Activated CD8-positive, alpha-beta memory T cell treated with anti-CD3 and anti-CD28 coated beads, Interleukin-2, amount 50 U/mL, for 24 hours (primary cell): ENCODE data around the gene NHERF2.

Source experiments
- DNase-seq: peaks from one replicate; pipeline ENCODE4 v3.0.0-alpha.2; 2020; ENCODE audit errors: extremely low read depth

The NHERF2 gene

DNA sequence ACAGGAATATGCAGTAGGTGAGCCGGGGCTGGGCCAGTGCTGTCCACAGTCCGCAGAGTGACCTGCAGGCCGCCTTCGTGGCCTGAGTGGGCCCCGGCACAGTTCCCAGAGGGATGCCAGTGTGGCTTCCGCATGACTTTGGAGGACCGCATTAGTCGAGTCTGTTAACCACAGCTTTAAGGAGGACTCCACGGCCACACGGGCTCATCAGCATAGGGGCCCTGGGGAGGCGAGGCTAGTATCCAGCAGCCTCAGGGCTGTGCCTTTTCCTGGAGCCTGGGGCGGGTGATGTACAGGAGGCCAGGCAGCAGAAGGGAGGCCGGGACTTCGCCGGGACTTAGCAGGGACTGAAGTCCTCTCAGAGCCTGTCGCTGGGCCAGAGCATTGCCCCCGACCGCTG, 34.3 kb downstream of the NHERF2 start:
- no peak for DNase-seq

DNA sequence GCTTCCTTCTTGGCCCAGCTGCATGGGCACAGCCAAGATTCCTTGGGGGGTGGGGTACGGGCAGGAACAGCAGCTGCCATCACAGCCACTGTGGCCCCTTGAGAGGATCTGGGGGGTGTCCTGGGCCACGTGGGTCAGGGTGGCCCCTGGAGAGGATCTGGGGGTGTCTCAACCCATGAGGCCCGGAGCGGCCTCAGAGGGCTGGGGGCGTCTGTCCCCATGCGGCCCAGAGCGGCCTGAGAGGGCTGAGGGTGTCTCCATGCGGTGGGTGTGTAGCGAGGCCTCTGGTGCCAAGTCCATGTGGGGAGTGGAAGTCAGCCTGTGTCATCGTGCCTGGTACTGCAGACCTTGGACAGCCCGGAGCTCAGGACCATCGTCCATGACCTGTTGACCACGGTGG, 34.8 kb downstream of the NHERF2 start:
- DNase-seq = no peak

DNA sequence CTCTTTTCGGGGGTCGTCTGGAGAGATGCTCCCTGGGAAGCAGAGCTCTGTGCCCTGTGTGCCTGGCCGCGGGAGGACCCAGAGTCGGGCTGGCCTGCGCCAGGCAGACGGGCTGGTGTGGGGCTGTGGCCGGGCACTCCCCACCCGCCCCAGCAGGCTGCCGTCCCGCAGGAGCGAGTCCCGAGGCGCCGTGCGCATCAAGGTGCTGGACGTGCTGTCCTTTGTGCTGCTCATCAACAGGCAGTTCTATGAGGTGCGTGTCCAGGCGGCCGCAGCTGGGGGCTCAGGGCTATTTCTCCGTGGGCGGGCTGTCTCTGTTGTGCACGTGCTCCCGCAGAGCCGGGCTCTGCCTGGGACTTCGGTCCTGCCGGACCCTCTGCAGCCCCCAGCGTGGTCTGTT, 36.1 kb downstream of the NHERF2 start:
- DNase-seq = no peak

DNA sequence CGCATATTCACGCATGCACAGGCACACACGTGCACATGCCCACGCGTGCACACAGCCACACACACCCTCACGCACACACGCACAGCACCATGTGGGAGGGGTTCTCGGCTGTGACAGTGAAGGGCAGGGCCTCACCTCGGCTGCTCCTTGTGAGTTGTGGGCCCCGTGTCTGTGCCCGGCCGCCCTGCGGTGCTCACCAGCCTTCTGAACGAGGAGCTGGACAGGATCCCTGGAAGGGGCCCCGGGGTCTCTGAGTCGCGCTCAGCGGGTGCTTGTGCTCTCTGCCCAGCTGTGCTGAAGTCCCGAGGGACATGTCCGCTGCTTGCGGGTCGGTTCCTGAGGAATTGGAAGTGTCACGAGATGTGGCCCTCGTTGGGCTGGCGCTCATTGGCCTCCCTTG, 37.2 kb downstream of the NHERF2 start:
- no peak for DNase-seq

DNA sequence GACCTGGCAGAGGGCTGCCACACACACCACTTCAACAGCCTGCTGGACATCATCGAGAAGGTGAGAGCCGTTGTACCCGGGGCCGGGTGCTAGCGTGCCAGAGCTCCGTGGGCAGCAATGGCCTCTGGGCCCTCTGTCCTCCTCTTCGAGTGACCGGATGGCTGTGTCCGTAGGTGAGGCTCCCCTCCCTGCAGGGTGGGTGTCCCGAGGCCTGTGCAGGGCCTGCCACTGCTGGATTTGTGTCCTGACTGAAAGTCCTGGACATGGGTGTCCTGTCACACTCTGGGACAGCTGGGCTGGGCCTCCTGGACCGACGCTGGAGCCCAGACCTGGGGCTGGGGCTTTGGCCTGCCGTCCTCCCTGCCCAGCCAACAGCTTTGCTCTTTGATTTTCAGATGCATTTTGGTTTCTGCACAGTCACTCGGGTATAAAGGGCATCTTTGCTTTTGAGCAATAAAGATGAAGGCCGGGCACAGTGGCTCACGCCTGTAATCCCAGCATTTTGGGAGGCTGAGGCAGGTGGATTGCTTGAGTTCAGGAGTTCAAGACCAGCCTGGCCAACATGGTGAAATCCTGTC, 37.8 kb downstream of the NHERF2 start:
- no peak for DNase-seq

DNA sequence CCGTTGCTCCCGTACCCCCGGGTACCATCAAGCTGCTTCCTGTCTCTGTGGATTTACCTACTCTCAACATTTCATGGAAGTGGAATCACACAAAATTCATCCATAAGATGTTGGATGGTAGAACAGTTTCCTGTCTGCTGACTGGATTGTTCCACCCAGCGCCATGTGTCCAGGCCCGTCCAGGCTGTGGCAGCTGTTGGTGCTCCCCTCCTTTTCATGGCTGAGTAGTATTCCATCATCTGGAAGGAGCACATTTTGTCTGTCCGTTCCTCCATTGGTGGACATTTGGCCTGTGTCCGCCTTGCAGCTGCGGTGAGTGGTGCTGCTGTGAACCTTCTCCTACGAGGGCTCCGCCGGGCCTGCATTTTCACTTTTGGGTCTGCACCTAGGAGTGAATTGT, 39.4 kb downstream of the NHERF2 start:
- DNase-seq = no peak

DNA sequence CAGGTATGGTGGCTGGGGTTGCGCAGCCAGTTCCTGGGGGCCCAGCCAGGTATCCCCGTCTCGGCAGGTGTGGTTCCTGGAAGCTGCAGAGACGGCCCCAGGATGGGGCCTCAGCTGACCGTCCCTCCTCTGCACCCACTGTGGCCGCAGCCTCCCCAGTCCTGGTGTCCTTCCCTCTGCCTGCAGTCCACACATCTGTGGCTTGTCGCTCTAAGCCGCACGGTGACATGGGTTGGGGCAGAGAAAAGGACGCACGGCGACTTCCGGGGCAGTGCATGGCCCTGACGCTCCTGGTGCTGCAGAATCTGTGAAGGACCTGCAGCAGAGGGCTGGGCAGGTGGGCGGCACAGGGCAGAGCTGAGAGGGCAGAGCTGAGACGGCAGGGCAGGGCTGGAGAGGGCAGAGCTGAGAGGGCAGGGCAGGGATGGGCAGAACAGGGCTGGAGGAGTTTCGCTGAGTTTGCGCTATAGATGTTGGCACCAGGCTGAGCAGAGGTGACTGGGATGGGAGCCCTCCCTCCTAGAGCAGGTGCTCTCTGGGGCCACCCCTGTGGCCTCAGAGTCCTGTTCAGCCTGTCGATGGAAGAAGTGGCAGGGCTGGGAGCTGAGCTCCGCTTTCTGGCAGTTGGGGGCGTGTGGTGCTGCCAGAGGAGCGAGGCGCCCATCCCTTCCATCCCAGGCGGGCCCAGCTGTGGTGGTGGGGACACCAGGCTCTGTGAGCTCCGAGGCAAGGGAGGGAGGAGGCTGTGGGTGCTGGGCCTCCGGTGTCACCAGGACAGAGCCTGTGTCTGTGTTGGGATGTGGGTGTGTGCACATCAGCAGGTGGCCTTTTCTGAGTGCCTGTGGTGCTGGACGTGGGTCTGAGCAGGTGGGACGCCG, 44.1 kb downstream of the NHERF2 start:
- no peak for DNase-seq

DNA sequence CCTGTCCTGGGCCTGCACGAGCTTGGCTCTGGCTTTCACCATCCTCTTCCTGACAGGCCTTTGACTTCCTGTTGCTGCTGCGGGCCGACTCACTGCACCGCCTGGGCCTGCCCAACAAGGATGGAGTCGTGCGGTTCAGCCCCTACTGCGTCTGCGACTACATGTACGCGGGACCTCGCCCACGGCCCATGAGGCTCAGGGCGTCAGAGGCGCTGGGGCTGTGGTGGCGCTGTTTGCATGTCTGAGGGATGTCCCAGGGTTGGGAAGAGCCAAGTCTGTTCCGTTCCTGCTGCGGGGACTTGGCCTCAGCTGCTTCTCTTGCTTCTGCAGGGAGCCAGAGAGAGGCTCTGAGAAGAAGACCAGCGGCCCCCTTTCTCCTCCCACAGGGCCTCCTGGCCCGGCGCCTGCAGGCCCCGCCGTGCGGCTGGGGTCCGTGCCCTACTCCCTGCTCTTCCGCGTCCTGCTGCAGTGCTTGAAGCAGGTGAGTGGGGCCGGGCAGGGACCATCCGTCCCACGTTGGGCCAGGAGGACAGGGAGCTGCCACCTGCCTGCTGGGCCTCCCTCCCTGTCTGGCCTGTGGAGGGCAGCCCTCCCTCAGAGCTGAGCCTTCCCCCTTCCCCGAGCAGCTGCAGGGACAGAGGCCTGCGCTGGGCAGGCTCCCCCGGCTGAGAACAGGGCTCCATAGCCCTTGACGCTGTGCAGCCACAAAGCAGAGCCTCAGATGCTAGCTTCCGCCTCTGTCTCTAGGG, 44.9 kb downstream of the NHERF2 start:
- DNase-seq = no peak

DNA sequence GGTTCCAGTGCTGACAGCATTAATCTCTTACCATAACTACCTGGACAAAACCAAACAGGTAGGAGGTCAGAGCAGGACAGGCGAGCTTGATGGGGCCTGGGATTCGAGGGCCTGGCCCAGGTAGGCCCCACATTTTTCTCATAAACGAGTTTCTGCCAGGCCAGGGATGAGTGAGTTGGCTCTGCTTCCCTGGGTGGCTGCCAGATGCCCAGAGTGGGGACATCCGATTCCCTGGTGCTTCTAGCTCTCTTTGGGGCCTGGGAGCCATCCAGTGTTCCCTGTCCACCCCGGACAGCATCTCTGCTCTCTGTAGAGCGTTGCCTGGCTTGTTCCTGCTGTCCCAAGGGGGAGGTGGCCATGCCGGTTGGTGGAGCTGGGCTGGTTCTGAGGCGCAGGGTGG, 46.2 kb downstream of the NHERF2 start:
- no peak for DNase-seq

DNA sequence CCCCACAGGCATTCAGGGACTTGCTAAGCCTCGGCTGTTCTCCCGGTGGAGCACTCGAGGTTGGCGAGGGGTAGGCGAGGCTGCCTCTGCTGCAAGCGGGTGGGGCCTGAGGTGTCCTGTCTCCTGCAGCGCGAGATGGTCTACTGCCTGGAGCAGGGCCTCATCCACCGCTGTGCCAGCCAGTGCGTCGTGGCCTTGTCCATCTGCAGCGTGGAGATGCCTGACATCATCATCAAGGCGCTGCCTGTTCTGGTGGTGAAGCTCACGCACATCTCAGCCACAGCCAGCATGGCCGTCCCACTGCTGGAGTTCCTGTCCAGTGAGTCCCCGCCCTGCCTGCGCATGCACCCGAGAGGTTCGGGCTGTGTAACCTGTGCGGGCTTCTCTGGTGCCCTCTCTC, 47.4 kb downstream of the NHERF2 start:
- DNase-seq = no peak

DNA sequence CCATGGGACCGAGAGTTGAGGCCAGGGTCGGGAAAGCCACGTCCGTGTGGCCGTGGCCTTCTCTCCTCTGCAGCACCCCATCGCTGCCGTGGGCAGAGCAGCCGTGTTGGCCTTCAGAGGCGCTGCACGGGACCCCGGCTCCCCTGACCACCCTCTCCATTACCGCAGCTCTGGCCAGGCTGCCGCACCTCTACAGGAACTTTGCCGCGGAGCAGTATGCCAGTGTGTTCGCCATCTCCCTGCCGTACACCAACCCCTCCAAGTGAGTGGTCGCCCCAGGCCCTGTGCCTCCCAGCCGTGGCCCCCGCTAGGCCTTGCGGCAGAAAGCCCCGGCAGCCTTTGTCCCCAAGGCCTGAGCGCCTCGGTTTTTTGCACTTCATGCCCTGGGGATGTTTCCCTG, 48.9 kb downstream of the NHERF2 start:
- no peak for DNase-seq

DNA sequence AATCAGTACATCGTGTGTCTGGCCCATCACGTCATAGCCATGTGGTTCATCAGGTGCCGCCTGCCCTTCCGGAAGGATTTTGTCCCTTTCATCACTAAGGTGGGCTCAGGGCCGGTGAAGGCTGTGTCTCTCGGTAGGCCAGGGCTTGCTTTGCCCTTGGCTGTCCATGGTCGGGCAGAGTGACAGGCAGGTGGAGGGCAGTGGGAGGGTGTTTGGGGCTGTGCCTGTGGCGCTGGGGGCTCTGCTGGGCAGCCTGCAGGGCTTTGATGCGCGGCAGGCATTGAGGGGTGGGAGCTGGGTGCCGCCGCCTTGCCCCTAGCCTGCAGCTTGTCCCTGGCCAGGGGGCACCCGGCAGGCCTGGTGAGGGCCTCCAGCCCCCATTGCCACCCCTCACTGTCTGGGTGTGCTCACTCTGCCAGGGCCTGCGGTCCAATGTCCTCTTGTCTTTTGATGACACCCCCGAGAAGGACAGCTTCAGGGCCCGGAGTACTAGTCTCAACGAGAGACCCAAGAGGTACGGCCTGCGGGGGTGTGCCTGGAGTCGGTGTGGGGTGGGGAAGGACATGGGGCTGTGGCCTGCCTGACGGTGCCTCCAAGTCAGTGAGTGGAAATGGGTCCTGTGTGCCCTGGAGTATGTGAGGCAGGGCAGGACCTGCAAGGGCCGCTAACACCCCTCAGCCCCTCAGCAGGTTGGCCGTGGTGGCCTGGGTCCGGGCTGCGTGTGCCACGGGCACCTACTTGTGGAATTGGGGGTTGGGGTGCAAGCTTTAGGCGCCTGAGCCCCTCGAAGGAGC, 49.6 kb downstream of the NHERF2 start:
- no peak for DNase-seq

DNA sequence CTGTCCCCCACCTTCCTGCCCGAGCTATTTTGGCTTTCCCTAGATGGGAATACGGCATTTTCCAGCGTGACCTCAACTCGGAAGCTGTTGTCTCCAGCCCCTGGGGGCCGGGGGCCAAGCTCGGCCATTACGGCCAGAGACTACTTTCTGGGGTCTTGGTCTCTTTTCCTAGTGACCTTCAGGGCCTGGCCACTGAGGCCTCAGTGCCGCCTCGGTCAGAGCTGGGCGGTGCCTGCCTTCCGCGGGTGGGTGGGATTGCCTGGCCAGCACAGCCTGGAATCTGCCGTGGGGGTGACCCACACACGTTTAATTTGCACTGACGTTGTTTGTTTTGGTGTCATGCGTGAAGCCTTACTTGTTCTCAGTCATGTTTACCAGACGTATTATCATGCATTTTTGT, 50.3 kb downstream of the NHERF2 start:
- DNase-seq = no peak

DNA sequence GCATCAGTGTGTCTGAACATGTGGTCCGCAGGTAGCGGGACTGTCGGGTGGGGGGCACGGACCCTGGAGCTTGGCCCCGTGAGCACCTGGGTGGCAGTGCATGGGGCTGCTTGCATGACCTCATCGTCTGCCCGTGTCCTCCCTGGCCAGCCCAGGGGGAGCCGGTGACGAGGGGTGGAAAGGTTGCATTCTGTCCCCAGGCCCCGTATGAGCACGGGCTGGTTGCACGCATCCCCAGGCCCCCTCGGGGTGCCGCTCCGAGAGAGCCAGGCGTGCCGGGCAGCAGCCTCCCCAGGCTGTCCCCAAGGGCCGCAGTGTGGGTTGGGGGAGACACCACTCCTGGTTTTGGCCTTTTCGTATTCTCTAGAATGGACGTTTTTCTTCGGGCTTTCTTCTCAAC, 51.0 kb downstream of the NHERF2 start:
- DNase-seq = no peak

DNA sequence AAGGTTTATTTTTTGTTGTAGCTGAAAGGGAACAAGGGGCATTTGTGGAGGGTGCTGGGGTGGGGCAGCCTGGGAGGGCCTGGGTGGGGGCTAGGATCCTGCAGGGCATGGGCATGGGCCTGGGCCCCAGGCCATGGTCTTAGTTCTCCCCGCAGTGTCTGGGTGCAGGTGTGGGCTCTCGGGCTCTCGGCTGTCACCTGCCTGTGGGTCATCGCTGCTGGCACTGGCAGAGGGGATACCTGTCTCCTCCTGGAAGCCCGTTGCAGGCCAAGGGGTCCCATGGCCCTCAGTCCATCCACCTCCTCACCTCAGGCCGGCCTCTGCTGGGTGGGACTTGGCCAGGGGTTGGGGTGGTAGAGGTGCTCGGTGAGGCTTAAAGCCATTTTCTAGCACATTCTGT, 51.4 kb downstream of the NHERF2 start:
- DNase-seq = no peak

DNA sequence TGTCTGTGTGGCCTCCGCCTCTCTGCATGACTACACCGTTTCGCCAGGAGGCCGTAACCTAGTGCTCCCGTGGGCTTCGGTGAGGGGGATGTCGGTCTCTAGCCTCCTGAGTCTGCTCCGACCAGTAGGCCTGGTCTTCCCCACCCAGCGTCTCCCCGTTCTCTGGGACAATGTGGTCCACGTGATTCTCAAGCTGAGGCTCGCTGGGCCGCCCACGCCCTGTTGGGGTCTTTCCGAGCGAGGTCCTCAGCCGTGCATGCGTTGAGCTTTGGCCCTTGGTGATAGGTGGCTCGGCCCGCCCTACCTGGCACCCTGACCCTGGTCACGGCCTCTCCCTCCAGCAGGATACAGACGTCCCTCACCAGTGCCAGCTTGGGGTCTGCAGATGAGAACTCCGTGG, 52.0 kb downstream of the NHERF2 start:
- DNase-seq = no peak

DNA sequence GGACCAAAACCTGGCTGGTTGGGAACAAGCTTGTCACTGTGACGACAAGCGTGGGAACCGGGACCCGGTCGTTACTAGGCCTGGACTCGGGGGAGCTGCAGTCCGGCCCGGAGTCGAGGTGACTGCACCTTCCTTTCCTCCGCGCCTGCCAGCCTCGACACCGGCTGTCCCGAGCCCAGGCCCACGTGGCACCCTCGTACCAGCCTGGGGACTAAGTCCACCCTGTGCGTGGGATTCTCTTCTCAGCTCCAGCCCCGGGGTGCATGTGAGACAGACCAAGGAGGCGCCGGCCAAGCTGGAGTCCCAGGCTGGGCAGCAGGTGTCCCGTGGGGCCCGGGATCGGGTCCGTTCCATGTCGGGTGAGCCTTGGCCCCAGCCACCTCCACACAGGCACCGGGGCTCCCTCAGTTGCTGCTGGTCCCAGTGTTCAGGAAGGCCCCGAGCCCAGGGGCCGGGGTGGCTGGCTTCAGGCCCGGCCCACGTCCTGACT, 52.7 kb downstream of the NHERF2 start:
- DNase-seq = no peak

DNA sequence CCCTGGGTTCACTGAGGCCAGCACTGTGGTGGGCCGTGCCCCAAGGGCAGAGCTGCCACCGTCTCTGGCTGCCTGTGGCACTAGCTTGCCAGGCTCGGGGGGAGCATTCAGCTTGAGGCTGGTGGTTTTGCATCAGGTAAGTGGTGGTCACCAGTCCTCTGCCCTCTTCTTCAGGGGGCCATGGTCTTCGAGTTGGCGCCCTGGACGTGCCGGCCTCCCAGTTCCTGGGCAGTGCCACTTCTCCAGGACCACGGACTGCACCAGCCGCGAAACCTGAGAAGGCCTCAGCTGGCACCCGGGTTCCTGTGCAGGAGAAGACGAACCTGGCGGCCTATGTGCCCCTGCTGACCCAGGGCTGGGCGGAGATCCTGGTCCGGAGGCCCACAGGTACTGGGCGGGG, 53.3 kb downstream of the NHERF2 start:
- no peak for DNase-seq

DNA sequence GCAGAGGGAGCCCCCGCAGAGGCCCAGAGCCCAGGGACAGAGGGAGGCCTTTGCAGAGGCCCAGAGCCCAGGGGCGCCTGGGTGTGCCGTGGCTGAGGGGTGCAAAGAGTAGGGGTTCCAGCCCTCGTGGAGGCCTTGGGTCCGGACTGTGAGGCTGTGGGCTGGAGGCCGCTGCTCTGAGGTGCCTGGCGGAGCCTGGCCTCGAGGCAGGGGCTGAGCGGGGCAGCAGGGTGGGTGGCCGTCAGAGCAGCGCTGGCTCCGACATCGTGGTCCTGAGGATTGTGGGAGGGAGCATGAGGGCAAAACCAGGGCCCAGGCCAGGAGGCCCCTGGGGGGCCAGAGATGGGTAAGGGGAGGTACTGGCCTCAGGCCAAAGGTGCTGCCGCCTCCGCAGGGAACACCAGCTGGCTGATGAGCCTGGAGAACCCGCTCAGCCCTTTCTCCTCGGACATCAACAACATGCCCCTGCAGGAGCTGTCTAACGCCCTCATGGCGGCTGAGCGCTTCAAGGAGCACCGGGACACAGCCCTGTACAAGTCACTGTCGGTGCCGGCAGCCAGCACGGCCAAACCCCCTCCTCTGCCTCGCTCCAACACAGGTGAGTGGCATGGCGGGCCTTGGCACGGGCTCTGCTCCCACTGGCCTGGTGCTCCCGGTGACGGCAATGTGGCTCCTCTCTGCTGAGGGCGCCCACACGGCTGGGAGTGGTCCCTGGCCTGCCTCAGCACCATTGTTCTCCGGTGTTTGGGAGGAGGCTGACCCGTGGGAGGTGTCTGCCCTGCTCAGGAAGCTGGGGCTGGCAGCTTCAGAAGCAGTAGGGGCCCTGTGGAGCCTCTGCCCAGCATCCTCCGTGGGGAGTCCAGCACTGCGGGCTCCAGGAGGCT, 54.7 kb downstream of the NHERF2 start:
- no peak for DNase-seq

DNA sequence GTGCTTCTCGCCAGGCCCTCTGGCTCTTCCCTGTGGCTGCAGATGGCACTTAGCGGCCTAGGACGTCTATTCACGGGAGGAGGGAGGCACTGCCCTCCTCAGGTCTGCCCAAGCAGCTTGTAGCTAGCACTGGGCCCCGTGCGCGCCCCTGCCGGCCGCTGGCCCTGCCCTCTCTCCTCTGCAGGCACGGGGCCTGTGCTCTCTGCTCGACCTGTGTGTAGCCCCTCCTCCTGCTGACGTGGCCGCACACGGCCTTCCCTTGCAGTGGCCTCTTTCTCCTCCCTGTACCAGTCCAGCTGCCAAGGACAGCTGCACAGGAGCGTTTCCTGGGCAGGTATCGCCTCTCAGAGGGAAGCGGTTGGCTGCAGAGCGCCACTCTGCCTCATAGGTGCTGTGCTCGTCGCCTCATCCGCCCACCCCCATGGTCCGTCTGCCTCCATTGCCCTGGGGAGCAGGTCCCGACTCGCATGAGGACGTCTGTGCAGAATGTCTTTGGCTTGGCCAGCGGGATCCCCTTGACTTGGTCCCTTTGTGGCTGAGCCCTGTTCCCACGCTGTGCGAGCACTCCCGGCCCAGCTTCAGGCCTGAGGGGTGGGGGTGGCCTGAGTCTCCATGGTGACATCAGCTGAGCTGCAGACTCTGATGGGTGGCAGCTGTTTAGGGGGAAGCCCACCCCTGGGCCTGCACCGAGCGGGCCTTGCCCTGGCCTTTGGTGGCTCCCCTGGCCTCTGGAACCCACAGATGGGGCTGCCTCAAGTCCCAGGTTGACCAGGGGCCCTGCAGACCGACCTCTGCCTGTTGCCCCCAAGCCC, 55.7 kb downstream of the NHERF2 start:
- DNase-seq = no peak
